Tongue (tissue), 2 donors: ENCODE results near the gene RFC5. TPM values are rescaled to one million over a fixed set of nuclear protein-coding genes. Genes with fewer than 3 reads are reported as not detected.
"Not testable (repeated sequence)": the region's sequence is repeated elsewhere in the genome, so short reads cannot be mapped to it uniquely, and the experiment has no call there.

ENCODE experiments used
- DNase-seq: peaks from one replicate; pipeline ENCODE4 v3.0.0-alpha.2; 2015
- total RNA-seq: library from RNA; depleted of rRNA; stranded (reverse); fragments of >200 nt; gene quantifications from one replicate; pipeline ENCODE4 v1.2.3, GENCODE V29; 2014

The RFC5 gene
- total RNA-seq, 1 donor from 2014 or later = 20.0 TPM

DNA sequence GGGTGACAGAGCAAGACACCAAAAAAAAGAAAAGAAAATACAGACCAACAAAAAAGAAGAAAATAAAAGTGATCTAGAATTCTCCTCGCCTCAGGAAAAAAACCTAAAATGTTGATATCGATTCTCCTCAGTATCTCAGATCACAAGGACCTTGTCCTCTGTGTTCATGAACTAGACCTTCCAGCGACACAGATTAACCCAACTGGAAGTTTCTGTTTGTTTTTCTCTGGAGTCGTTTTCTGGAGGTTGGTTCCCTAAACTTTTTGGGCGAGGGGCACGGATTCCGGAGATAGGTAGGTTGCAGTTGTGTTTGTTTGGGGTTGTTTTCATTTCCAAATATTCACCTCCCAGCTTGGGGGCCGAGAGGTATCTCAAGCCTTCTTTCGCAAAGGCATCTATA is 559 bp upstream of the RFC5 start:
- DNase-seq = no peak

- no peak for DNase-seq
Measured at GRCh38 chr12:118017926-118018325, 1.4 kb downstream of the RFC5 start.

DNA sequence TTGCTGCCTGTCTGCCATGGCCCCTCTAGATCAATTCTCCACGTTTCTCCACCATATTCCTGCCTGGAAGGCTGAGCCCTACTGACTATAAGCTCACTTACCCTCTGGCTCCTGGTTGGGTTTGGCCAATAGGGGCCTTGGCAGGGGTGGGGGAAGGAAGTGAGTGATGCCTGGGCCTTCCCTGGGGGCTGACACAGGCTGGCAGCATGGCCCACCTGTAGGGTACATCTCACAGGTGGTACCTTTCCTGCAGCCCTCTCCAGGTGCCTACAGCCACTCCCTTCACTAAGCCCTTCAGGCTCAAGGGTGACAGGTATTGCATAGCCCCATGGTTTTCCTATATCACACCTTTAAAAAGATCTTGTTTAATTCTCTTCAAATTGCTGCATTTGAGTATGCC is 3.5 kb downstream of the RFC5 start:
- DNase-seq = no peak

DNA sequence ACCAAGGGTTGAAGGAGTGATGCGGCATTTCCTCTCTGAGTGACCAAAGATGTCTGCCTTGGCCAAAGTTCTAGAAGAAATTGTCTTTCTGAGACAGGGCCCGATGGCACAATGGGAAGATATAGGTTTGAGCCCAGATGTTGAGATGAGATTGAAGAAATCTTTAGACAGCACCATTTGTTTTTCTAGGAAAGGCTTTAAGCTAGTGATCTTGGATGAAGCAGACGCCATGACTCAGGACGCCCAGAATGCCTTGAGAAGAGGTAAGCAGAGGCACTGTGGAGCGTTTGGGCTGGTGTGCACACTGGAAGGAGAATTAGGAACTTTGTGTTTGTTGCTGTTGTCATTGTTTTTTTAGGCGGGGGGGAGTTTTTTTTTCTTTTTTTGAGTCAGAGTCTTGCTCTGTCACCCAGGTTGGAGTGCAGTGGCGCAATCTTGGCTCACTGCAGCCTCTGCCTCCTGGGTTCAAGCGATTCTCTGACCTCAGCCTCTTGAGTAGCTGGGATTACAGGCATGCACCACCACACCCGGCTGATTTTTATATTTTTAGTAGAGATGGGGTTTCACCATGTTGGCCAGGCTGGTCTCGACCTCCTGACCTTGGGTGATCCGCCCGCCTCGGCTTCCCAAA is 5.7 kb downstream of the RFC5 start:
- DNase-seq = not testable (repeated sequence)

DNA sequence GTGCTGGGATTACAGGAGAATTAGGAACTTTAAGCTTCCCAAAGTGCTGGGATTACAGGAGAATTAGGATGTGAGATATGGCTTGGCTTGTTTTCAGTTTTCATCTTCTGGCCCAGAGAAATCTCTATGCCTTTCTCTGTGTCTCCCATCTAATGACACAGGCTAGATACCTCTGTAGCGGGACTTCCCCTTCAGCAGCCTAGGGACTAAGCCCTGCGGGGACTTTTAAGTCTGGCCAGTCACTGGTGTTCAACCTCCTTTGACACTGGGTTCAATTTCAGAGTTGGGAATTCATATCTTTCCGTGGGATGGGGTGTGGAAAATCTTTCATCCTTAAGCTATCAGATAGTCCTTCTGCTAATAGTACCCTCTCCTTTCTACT is 6.2 kb downstream of the RFC5 start:
- DNase-seq = no peak

DNA sequence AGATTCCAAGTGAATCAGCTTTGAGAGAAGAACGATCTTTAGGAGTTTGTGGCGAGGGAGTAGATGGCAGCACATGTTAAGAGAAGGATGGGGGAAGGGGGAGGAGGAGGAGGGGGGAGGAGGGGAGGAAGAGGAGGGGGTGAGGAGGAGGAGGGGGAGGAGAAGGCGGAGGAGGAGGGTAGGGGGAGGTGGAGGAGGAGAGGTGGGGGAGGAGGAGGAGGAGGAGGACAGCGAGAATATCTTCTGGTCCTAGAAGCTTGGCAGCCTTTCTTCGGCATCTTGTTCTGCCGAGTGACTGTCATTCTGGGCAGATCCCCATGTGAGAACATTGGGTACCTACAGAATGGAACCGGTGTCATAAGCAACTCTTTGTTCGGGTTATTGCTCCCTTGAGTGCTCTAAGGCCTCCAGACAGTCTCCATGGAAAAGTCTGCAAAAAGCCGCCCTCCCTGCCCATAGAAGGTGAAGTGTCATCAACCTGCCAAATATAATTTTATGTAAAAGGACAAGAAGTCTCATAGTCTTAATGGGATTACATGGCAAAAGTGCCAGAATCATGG is 6.9 kb downstream of the RFC5 start:
- no peak for DNase-seq

- no peak for DNase-seq
Measured at GRCh38 chr12:118025168-118025567, 8.7 kb downstream of the RFC5 start.

DNA sequence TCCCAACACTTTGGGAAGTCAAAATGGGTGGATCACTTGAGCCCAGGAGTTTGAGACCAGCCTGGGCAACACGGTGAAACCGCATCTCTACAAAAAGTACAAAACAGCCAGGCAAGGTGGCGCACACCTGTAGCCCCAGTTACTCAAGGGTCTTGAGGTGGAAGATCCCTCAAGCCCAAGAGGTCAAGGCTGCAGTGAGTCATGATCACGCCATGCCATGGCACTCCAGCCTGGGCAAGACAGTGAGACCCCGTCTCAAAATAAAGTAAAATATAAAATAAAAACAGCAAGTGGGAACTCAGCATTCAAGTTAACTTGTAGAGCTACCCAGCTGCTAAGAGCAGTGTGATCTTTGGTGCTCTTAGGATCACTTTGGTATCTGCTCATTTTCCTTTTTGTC is 12.7 kb downstream of the RFC5 start:
- no peak for DNase-seq

- DNase-seq = no peak
Measured at GRCh38 chr12:118032188-118032587, 15.7 kb downstream of the RFC5 start.

DNA sequence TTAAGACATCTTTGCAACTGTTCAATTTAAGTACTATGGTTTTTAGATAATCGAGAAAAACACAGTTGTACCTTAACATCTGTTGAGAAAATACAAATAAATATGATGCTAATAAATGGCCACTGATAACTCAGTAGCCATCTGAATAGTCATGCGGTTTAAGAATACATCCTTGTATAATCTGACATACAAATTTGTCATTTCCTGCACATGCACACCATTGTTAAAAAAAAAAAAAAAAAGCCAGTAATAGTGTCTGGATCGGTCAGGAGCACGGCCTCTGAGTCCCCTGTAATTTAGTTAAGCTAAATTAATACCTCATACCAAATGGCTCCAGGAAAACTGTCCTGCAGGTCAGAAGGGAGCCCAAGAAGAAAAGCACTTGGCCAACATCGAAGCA is 16.8 kb downstream of the RFC5 start:
- no peak for DNase-seq

DNA sequence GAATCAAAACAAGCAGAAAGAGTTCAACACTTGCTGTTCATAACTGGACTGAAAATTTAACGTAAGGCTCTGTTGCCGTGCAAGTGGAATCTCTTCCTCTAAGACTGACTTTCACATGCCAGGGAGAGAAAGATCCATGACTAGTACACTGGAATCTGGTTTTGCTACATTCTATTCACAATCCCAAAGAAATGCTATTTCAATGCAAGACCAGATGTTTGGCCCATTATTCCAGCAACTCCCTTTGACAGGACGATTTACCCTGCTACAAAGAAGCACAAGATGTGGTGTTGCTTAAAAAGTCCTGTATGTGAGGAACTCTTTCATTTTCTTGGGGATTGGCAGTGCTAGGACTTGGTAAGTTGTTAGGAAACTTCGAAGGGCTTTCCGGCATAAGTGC is 17.4 kb downstream of the RFC5 start:
- DNase-seq = no peak

GRCh38 chr12:118034429-118035189 is 18.1 kb downstream of the RFC5 start:
- peak; percentile 47 for DNase-seq

- no peak for DNase-seq
Measured at GRCh38 chr12:118035190-118036041, 18.9 kb downstream of the RFC5 start.

DNA sequence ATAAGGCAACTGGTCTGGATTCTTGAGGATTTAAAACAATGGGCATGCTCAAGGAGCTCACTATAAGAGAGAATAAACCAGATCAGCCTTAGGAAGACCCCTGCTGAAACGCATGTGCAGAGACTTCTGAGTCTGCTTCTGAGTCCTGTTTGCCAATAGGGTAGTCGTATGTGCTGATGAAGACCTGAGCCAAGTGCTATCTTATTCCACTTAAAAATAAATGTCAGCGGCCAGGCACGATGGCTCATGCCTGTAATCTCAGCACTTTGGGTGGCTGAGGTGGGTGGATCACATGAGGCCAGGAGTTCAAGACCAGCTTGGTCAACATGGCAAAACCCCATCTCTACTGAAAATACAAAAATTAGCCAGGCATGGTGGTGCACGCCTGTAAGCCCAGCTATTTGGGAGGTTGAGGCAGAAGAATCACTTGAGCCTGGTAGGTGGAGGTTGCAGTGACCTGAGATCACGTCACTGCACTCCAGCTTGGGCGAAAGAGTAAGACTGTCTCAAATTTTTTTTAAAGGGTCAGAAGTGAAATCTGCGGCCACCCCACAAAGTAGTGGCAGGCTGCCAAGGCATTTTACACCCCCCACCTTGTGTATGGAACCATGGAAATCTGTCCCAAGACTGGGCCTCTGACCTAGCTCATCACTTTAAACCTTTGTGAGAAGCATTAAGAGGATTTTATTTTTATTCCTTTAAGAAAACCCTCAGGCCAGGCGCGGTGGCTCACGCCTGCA is 20.3 kb downstream of the RFC5 start:
- DNase-seq = no peak

GRCh38 chr12:118038137-118038536 is 21.6 kb downstream of the RFC5 start:
- no peak for DNase-seq

DNA sequence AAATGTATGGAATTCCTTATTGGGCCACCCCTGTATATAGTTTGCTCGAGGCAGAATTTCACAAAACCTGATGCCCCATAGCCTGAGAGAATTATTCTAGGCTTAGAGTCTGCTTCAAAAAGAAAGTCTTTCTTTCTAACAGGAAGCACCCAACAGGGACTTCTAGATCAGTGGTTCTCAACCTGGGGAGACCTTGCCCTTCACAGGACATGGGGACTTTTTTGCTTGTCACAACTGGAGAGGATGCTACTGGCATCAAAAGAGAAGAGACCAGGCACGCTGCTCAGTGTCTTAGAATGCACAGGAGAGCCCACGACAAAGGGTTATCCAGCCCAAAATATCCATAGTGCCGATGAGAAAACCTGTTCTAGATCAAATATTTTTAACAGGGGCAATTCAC is 25.6 kb downstream of the RFC5 start:
- no peak for DNase-seq

- no peak for DNase-seq
Measured at GRCh38 chr12:118044075-118044474, 27.6 kb downstream of the RFC5 start.

GRCh38 chr12:118044577-118044976 is 28.1 kb downstream of the RFC5 start:
- no peak for DNase-seq

GRCh38 chr12:118046430-118046829 is 29.9 kb downstream of the RFC5 start:
- no peak for DNase-seq

DNA sequence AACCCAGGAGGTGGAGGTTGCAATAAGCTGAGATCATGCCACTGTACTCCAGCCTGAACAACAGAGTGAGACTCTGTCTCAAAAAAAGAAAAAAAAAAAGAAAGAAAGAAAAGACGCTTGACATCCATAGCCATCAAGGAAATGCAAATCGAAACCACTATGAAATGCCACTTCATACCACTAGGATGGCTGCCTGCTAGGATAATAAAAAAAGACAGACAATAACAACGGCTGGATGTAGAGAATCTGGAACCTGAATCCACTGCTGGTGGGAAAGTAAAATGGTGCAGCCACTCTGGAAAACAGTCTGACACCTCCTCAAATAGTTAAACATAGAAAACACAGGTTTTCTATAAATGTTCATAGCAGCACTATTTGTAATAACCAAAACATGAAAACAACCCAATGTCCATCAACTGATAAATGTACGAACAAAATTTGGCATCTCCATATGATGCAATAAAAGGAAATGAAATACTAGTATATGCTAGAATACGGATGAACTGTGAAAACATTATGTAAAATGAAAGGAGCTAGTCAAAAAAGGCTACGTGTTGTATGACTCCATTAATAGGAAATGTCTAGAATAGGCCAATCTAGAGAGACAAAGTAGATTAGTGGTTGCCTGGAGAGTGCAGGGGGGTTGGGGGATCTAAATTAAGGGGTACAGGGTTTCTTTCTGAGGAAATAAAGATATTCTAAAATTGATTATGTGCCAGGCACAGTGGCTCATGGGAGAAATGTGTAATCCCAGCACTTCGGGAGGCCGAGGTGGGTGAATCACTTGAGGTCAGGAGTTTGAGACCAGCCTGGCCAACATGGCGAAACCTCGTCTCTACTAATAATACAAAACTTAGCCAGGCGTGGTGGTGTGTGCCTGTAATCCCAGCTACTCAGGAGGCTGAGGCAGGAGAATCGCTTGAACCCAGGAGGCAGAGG is 34.7 kb downstream of the RFC5 start:
- no peak for DNase-seq
